ENCODE results near the gene BIRC5.

GRCh38 chr17:78227455-78227916 is 13.4 kb downstream of the BIRC5 start:
- TF ChIP-seq POLR2A (IDR thresholded peaks at IDR 0.05; ENCODE audit: low read depth, low read length) (no peak), SPI1 (IDR thresholded peaks at IDR 0.05; ENCODE audit: low read depth, low read length) (no peak), TAF1 (IDR thresholded peaks at IDR 0.05; ENCODE audit: low read depth, low read length) (no peak), POLR2AphosphoS5 (IDR thresholded peaks at IDR 0.05; ENCODE audit: low read depth, low read length) (no peak)
